Hematopoietic multipotent progenitor cell (in vitro differentiated cells): ENCODE data around the gene NOTCH4. TPM values are rescaled to one million over a fixed set of nuclear protein-coding genes. Genes with fewer than 3 reads are reported as not detected.
A peak's percentile ranks its signal among the peaks of the same experiment; 100 is the strongest.

ENCODE experiments used
- DNase-seq, 3 donors: peaks; one replicate each; pipeline ENCODE4 v3.0.0-alpha.2; 2011 to 2015; ENCODE audit warnings: low read depth in 2 of 3, low spot score in 2 of 3
- small RNA-seq: library from RNA; depleted of rRNA; stranded (forward); fragments of <200 nt; gene quantifications from one replicate; pipeline ENCODE3, GENCODE V24; 2012
- total RNA-seq: library from RNA; depleted of rRNA; stranded (reverse); fragments of >200 nt; gene quantifications from one replicate; pipeline ENCODE4 v1.2.3, GENCODE V29; 2012

Gene NOTCH4
- total RNA-seq, 1 donor = 3.5 TPM

GRCh38 chr6:32147401-32148132 lies 76.3 kb downstream of the NOTCH4 start:
- peak in 1 of 3 donors; percentile 36 for DNase-seq

GRCh38 chr6:32146687-32147086 lies 77.2 kb downstream of the NOTCH4 start:
- no peak for DNase-seq

GRCh38 chr6:32146287-32146686 lies 77.6 kb downstream of the NOTCH4 start:
- no peak for DNase-seq

Small RNA genes lying within 50 kb of the gene (small RNA-seq; reads per million reads assigned to genes)
- gene AL662884.1 (not detected), gene MIR6833 (not detected)

Other genes with a start within 250 kb of the NOTCH4 start
- gene C4A, start 242.0 kb downstream of the NOTCH4 start, total RNA-seq = 5.9 TPM
- 4.6 TPM for gene C4B, start 209.3 kb downstream of the NOTCH4 start, total RNA-seq
- gene CYP21A2, start 185.7 kb downstream of the NOTCH4 start, total RNA-seq = 0.27 TPM
- 1.1 TPM for gene TNXB, start 114.7 kb downstream of the NOTCH4 start, total RNA-seq
- gene ATF6B, start 95.8 kb downstream of the NOTCH4 start, total RNA-seq = 49.8 TPM
- gene FKBPL, start 93.8 kb downstream of the NOTCH4 start, total RNA-seq = 4.0 TPM
- 0.27 TPM for gene PRRT1, start 72.1 kb downstream of the NOTCH4 start, total RNA-seq
- 30.2 TPM for gene PPT2, start 69.9 kb downstream of the NOTCH4 start, total RNA-seq
- gene EGFL8, start 59.5 kb downstream of the NOTCH4 start, total RNA-seq = 5.1 TPM
- gene AGPAT1, start 48.0 kb downstream of the NOTCH4 start, total RNA-seq = 41.7 TPM
- 29.1 TPM for gene RNF5, start 45.7 kb downstream of the NOTCH4 start, total RNA-seq
- gene AGER, start 39.8 kb downstream of the NOTCH4 start, total RNA-seq = 0.81 TPM
- gene PBX2, start 33.9 kb downstream of the NOTCH4 start, total RNA-seq = 75.9 TPM
- 58.7 TPM for gene GPSM3, start 31.4 kb downstream of the NOTCH4 start, total RNA-seq
- not detected for gene TSBP1, start 147.8 kb upstream of the NOTCH4 start, total RNA-seq
- not detected for gene BTNL2, start 183.1 kb upstream of the NOTCH4 start, total RNA-seq
- 969 TPM for gene HLA-DRA, start 215.8 kb upstream of the NOTCH4 start, total RNA-seq